ENCODE results near the gene GSDME.

GSDME gene

DNA sequence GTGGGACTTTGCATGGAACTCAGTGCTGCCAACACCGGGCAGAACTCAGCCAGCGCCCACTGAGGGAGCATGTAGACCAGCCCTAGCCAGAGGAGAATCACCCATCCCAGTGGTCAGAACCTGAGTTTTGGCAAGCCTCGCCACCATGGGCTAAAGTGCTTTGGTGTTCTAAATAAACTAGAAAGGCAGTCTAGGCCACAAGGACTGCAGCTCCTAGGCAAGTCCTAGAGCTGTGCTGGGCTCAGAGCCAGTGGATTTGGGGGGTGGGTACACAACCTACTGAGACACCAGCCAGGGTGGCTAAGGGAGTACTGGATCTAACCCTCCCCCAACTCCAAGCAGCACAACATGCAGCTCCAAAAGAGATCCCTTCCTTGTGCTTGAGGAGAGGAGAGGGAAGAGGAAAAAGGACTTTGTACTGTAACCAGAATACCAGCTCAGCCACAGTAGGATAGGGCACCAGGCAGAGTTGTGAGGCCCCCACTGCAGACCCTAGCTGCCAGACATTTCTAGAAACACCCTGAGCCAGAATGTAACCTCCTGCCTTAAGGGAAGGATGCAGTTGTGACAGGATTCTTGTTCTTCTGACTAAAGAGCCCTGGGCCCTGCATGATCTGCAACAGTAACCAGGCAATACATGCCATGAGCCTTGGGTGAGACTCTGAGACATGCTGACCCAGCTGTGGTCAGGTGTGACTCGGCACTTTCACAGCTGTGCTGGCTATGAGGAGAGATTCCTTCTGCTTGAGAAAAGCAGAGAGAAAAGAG, 24.4 kb downstream of the GSDME start:
- H3K27ac ChIP-seq: no peak overlapping the region
- TF ChIP-seq, protein P1, sequence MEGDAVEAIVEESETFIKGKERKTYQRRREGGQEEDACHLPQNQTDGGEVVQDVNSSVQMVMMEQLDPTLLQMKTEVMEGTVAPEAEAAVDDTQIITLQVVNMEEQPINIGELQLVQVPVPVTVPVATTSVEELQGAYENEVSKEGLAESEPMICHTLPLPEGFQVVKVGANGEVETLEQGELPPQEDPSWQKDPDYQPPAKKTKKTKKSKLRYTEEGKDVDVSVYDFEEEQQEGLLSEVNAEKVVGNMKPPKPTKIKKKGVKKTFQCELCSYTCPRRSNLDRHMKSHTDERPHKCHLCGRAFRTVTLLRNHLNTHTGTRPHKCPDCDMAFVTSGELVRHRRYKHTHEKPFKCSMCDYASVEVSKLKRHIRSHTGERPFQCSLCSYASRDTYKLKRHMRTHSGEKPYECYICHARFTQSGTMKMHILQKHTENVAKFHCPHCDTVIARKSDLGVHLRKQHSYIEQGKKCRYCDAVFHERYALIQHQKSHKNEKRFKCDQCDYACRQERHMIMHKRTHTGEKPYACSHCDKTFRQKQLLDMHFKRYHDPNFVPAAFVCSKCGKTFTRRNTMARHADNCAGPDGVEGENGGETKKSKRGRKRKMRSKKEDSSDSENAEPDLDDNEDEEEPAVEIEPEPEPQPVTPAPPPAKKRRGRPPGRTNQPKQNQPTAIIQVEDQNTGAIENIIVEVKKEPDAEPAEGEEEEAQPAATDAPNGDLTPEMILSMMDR (IDR thresholded peaks at IDR 0.05): no peak
- no peak for TF ChIP-seq ZFX (IDR thresholded peaks at IDR 0.05; ENCODE audit: borderline replicate concordance)

DNA sequence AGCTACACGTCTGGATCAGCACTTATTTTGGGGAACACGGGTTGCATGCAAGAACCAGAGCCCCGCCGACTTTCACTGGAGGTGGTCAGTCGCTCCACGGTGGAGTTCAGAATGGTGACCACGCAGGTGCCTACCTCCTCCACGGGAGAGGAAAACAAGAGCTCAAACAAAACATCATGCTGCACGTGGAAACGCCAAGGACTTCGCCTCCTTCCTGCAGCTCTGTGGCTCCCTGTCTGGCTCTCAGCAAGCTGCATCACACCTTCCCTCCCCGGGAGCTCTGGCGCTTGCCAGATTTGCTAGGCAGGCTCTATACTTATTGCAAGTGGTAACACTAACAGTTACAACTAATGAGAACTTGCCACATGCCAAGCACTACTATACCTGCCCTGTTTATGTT, 26.0 kb downstream of the GSDME start:
- TF ChIP-seq, protein P1 (IDR thresholded peaks at IDR 0.05): no peak
- TF ChIP-seq ZFX (IDR thresholded peaks at IDR 0.05; ENCODE audit: borderline replicate concordance): no peak
- no peak overlapping the region for H3K27ac ChIP-seq

DNA sequence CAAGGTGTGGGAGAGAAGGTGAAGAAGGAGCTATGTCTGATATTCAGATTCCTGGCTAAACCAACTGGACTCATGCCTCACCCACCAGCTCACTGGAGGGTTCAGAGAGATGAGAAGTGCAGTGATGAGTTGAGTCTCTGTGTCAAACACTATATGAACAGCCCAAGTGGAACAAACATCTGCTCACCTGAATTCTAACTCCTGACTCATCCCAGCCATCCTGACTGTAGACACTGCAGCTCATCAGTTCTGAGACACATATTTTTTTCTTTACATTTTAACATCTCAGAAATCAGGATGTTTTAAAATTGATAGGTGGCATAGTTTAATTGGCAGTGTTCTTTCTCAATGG, 27.3 kb downstream of the GSDME start:
- TF ChIP-seq, protein P1 (IDR thresholded peaks at IDR 0.05): no peak
- TF ChIP-seq ZFX (IDR thresholded peaks at IDR 0.05; ENCODE audit: borderline replicate concordance): no peak
- H3K27ac ChIP-seq: no peak overlapping the region

DNA sequence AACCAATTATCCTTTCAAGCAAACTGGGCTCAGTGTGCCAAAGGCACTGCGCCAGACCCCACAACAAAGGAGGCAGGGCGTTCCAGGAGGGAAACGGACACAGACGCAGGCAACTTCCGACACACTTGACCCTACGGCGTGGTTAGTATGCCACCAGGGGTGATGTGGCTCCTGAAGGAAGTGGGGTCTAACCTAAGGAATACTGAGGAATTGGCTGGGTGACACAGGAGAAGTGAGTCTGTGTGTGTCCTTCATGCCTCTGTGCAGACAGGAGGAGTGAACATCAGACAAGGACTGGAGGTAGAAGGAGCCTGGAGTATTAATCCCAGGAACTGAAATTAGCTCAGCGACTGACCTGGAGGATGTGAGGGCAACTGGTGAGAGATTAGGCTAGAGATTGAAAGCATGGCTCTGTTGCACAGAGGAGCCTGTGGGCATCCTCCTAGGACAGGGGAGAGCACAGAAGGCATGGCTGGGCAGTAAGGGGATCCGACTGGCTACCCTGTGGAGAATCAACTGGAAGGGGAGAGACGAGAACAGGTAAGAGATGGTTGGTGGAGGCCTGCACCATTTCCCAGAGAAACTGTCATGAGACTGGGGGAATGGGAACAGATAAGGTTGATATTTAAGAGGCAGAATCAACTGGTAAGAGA, 27.8 kb downstream of the GSDME start:
- TF ChIP-seq, protein P1 (IDR thresholded peaks at IDR 0.05): no peak
- no peak for TF ChIP-seq ZFX (IDR thresholded peaks at IDR 0.05; ENCODE audit: borderline replicate concordance)
- H3K27ac ChIP-seq: no peak overlapping the region

DNA sequence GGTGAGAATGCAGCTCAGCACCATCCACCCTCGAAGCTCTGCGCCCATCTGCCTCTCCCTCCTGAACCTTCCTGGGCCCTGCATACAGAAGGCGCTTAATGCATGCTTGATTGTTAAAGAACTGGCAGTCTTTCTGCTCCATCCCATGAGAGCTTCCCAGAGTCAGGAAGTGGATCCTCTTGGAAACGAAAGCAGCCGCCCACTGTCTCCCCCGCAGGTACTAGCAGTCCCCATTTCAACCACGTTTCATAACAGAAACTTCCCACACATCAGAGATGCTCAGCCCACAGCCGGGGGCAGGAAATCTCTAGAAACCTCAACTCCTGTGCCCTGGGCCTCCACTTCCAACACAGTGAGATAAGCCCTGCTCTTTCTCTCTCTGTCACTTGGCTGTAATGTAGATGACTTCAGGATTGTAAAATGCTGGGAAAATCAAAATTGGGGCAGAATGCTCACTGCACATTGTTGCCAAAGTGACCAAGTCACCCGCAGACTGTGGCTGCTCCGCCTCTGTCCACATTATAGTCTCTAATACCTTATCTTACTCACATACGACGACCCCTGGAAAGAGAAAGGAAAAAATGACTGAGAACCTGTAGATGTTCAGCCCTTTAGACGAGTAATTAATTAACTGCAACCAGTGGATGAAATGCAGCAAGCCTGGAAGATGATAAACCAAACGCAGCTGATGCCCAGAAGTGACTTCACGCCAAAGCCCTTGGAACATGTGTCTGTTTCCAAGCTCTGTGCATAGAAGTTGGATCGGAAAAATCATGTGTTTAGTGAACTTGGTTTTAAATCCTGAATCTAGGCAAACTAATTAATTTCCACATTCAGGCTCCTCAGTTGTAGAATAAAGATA, 28.5 kb downstream of the GSDME start:
- no peak overlapping the region for H3K27ac ChIP-seq
- no peak for TF ChIP-seq ZFX (IDR thresholded peaks at IDR 0.05; ENCODE audit: borderline replicate concordance)
- TF ChIP-seq, protein P1 (IDR thresholded peaks at IDR 0.05): no peak

DNA sequence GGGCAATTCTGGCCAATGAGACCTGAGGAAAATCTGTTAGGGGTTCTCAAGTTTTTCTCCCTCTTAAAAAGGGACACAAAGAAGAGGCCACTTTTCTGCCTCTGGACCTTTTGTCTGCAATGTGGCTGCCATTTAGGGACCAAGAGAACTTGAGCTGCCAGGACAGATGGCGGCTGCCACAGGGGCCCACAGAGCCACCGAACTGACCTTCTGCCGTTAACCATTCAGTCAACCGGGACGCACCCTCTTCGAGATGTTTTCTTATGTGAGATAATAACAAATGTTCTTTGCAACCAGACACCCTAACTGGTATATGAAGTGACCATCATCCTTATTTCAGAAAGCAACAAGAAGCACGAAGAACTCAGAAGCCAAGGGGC, 29.2 kb downstream of the GSDME start:
- TF ChIP-seq, protein P1 (IDR thresholded peaks at IDR 0.05): no peak
- TF ChIP-seq ZFX (IDR thresholded peaks at IDR 0.05; ENCODE audit: borderline replicate concordance): no peak
- H3K27ac ChIP-seq: no peak overlapping the region
